ENCODE measurements around the gene HPD.

The HPD gene

DNA sequence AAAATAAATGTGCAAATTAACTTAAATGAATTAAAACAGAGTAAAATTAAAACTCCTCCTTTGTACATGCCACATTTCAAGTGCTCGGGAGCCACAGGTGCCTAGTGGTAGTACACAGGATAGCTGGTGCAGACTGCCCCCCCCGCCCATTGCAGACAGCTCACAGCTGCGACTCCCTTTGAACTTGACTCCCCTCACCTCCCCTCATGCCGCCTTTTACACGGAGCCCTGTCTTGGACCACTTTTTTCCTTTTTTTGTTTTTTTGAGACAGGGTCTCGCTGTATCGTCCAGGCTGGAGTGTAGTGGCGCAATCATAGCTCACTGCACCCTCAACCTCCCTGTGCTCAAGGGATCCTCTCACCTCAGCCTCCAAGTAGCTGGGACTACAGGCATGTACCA, 43.4 kb downstream of the HPD start:
- TF ChIP-seq, protein P1, sequence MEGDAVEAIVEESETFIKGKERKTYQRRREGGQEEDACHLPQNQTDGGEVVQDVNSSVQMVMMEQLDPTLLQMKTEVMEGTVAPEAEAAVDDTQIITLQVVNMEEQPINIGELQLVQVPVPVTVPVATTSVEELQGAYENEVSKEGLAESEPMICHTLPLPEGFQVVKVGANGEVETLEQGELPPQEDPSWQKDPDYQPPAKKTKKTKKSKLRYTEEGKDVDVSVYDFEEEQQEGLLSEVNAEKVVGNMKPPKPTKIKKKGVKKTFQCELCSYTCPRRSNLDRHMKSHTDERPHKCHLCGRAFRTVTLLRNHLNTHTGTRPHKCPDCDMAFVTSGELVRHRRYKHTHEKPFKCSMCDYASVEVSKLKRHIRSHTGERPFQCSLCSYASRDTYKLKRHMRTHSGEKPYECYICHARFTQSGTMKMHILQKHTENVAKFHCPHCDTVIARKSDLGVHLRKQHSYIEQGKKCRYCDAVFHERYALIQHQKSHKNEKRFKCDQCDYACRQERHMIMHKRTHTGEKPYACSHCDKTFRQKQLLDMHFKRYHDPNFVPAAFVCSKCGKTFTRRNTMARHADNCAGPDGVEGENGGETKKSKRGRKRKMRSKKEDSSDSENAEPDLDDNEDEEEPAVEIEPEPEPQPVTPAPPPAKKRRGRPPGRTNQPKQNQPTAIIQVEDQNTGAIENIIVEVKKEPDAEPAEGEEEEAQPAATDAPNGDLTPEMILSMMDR (IDR thresholded peaks at IDR 0.05; ENCODE audit: low read depth, low read length, missing control alignments) = no peak
- no peak for DNase-seq (ENCODE audit: low read depth)
- in situ Hi-C loops (cut with HindIII; ENCODE audit: low sequenced_read_pairs) = no loop called here
- H3K4me3 ChIP-seq (ENCODE audit: low read depth, low read length) = no peak overlapping the region

GRCh38 chr12:121814429-121815119, 44.1 kb downstream of the HPD start:
- no peak overlapping the region for H3K4me3 ChIP-seq (ENCODE audit: low read depth, low read length)
- TF ChIP-seq, protein P1 (IDR thresholded peaks at IDR 0.05; ENCODE audit: low read depth, low read length, missing control alignments) = no peak
- in situ Hi-C loops (cut with HindIII; ENCODE audit: low sequenced_read_pairs) = no loop called here
- DNase-seq (ENCODE audit: low read depth) = no peak

DNA sequence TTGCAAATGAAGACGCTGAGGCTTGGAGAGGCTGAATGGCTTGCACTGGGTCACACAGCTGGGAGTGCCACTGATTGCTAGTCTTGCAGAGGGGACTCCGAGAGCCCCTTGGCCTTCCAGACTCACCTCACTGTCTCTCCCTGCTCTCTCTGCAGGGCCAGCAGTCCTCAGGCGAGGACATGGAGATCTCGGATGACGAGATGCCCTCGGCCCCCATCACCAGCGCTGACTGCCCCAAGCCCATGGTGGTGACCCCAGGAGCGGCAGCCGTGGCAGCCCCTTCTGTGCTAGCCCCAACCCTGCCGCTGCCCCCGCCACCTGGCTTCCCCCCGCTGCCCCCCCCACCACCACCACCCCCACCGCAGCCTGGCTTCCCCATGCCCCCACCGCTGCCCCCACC, 44.7 kb downstream of the HPD start:
- H3K4me3 ChIP-seq (ENCODE audit: low read depth, low read length) = no peak overlapping the region
- TF ChIP-seq, protein P1 (IDR thresholded peaks at IDR 0.05; ENCODE audit: low read depth, low read length, missing control alignments) = no peak
- in situ Hi-C loops (cut with HindIII; ENCODE audit: low sequenced_read_pairs) = no loop called here
- no peak for DNase-seq (ENCODE audit: low read depth)

GRCh38 chr12:121812921-121813896, 45.5 kb downstream of the HPD start:
- H3K4me3 ChIP-seq (ENCODE audit: low read depth, low read length) = peak overlapping the region; percentile 54
- in situ Hi-C loops (cut with HindIII; ENCODE audit: low sequenced_read_pairs) = no loop called here
- no peak for DNase-seq (ENCODE audit: low read depth)
- TF ChIP-seq, protein P1 (IDR thresholded peaks at IDR 0.05; ENCODE audit: low read depth, low read length, missing control alignments) = no peak

- TF ChIP-seq, protein P1 (IDR thresholded peaks at IDR 0.05; ENCODE audit: low read depth, low read length, missing control alignments) = no peak
- in situ Hi-C loops (cut with HindIII; ENCODE audit: low sequenced_read_pairs) = no loop called here
- no peak for DNase-seq (ENCODE audit: low read depth)
- H3K4me3 ChIP-seq (ENCODE audit: low read depth, low read length) = peak overlapping the region; percentile 54
Measured at GRCh38 chr12:121812320-121812871, 46.3 kb downstream of the HPD start.

Measured in astrocyte of the cerebellum (primary cell).